ENCODE data around the gene ZP2. TPM values are rescaled to one million over a fixed set of nuclear protein-coding genes. Genes with fewer than 3 reads are reported as not detected.

Gene ZP2
- total and polyA plus RNA-seq, 2 of the 4 experiments (the other 2 are of a cell fraction) = not detected

DNA sequence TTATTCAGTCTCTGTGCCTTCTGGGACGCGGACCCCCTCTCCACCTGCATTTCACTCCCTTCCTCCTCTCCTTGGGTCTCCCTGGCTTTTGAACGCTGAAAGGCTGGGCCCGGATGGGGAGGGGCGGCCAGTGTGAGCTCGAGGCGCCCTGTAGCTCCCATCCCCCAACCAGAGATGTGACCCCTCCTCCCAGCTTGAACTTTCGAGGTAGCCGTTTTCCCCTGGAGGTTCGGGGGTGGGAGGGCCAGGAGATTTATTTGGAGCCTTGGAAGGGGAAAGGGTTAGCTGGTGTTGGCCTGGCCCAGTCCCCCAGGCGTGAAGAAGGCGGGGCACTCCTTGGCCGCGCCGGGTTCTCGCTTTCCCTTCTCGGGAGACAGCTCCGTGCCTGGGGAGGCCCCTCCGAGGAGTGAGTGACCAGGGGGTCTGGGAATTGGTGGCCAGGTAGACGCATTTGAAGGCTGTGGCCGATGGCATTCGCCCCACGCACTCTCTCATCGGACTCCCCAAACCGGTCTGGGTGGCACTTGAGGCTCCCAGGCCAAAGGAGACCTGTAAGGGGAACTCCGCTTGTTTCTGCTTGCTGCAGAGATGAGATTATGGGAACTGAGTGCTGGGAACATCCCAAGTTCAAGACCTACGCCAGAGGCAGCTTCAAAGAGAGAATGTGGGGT lies 52.0 kb downstream of the ZP2 start (continued):
- TF ChIP-seq RAD21 (IDR thresholded peaks at IDR 0.05; ENCODE audit: low read length) = no peak
- TF ChIP-seq MAFK (IDR thresholded peaks at IDR 0.05; ENCODE audit: low read depth, low read length) = no peak

DNA sequence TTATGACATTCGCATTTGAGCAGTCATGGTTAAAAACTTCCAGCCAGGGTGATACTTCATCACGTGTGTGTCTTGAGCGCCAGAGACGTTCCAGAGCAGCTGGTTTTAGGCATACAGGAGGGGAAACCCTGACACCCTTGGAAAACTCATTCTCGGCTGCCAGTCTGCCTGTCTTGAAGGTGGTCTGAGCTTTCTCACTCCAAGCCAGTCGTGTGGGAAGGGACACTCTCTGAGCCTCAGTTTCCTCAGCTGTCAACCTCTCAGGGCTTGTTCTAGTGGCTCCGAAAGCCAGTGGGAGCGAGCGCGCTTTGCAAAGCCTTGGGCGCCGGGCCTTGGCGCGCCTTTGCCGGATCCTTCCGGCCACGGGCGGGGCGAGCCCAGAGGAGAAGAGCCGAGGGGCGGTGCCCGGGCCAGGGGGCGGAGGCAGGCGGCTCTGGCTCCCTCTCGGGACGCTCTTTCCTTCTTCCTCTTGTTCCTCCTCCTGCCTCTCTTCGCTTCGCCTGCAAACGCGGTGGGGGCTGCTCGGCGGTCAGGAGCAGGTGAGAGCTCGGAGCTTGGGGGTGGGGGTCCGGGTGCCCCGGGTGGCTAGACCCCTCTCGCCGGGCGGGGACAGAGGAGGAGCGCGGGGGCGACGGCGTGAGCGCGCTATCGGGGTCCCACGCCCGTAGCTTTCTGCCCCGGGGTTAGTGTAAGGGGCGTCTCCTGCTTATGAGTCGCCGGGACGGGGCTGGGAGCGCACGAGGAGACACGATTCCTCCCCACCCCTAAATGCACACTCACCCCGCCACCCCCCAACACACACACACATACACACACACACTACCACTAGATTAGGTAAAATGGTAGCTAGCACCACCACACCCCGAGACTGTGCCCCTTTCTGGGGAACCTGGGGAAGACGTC lies 52.9 kb downstream of the ZP2 start, which contains the start of gene LDAF1:
LDAF1 (plus strand) TSS at position 467 of the 903 bp plus-strand sequence. CDS start 2,509 bp downstream, outside the sequence.
- Histone ChIP-seq H4K5ac (ENCODE audit: low read depth, low read length) (peak within 1 kb of the TSS; percentile 79; the same call in 1 of the 2 replicates), H3K4ac (ENCODE audit: low read depth, low read length) (peak within 1 kb of the TSS; percentile 91), H2BK15ac (ENCODE audit: low read depth, low read length) (peak within 1 kb of the TSS; percentile 81; the same call in 2 of the 3 replicates), H4K91ac (ENCODE audit: insufficient read depth, low read depth, low read length) (peak within 1 kb of the TSS; percentile 82), H4K20me1 (ENCODE audit: insufficient read depth, low read length) (peaks cover 3% of the 10 kb centered on the region; the same call in 1 of the 2 replicates), H3K9me3 (ENCODE audit: control insufficient read depth, insufficient read depth, low read length) (no peaks in the 10 kb centered on the region), H2AFZ (replicated peaks; ENCODE audit: low read length, poor library complexity) (peak within 1 kb of the TSS; percentile 94), H3K4me1 (ENCODE audit: control insufficient read depth, insufficient read depth, low read length) (peaks cover 9% of the 10 kb centered on the region), H3K27ac (ENCODE audit: insufficient read depth, low read length) (peak within 1 kb of the TSS; percentile 75), H3K56ac (ENCODE audit: extremely low read depth, insufficient read depth, low read length) (peak within 1 kb of the TSS; percentile 45; the same call in 1 of the 2 replicates), H2BK120ac (ENCODE audit: low read depth, low read length) (peak within 1 kb of the TSS; percentile 93), H3K18ac (ENCODE audit: low read depth, low read length) (peak within 1 kb of the TSS; percentile 48), H3K9ac (ENCODE audit: low read depth, low read length) (peak within 1 kb of the TSS; percentile 76), H3K23ac (ENCODE audit: low read depth, low read length) (peak within 1 kb of the TSS; percentile 82), H3K79me1 (ENCODE audit: low read depth in 1 of 2, low read length in 2 of 2) (peaks cover 0 to 32% of the 10 kb centered on the region in 2 experiments; a peak in 3 of 4 replicates), H2BK5ac (ENCODE audit: low read depth, low read length, poor library complexity, severe bottlenecking) (peak within 1 kb of the TSS; percentile 43), H3K14ac (replicated peaks; ENCODE audit: low read depth, low read length) (peak within 1 kb of the TSS; percentile 86), H3K9me1 (ENCODE audit: insufficient read depth, low read length) (peaks cover 6% of the 10 kb centered on the region; the same call in 1 of the 2 replicates), H2AK9ac (replicated peaks; ENCODE audit: low read depth, low read length, poor library complexity) (peak within 1 kb of the TSS; percentile 74), H2BK20ac (ENCODE audit: low read depth, low read length) (peak within 1 kb of the TSS; percentile 90), H3K36me3 (ENCODE audit: control insufficient read depth, insufficient read depth, low read length) (peaks cover 7% of the 10 kb centered on the region), H3K27me3 (ENCODE audit: control insufficient read depth, insufficient read depth, low read length) (no peaks in the 10 kb centered on the region), H3K4me3 (ENCODE audit: insufficient read depth, low read depth, low read length) (peak within 1 kb of the TSS; percentile 81), H3K4me2 (ENCODE audit: low read depth, low read length) (peak within 1 kb of the TSS; percentile 92), H2AK5ac (ENCODE audit: low read depth, low read length) (peak within 1 kb of the TSS; percentile 71), H4K8ac (ENCODE audit: low read depth in 2 of 2, low read length in 2 of 2) (peak within 1 kb of the TSS; percentile 89 to 95)
- in situ Hi-C loops (cut with MboI; ENCODE audit: low sequenced_read_pairs) = loop anchor here (5.0 to 25.0 kb wide), 3 partner anchors 139 to 1179 kb away; no protein-coding TSS in a partner anchor
- POLR2A ChIA-PET (ENCODE audit: unreplicated experiment) = no interaction called here
- dilution Hi-C loops (cut with HindIII; ENCODE audit: low sequenced_read_pairs, unreplicated experiment) = no loop called here
- ATAC-seq (ENCODE audit: low read depth) (peak; percentile 96), DNase-seq (peak; percentile 63)
- 0% methylated on average over 9 of the region's 59 CpGs; no CpG with 5 or more reads in 1 of the 2 experiments for WGBS, 2 experiments (ENCODE audit: extremely low coverage in 2 of 2, insufficient read length in 1 of 2)
- TSS peak; percentile 19 for BruUV-seq (replicated peaks)
- intact Hi-C loops (cut with micrococcal nuclease) = loop anchor here (1.0 to 5.0 kb wide), 4 partner anchors 124 to 352 kb away; partner anchors contain the start of genes DCUN1D3, ERI2, LYRM1 and REXO5
- CTCF ChIA-PET = interaction anchor here (0.6 to 3.1 kb wide), 4 partner anchors 30 to 1162 kb away, joined by 3 to 15 read pairs (median 6); no protein-coding TSS in a partner anchor
- TF ChIP-seq MAZ (IDR thresholded peaks at IDR 0.05; ENCODE audit: borderline replicate concordance, low read depth, low read length) = peak; percentile 81
- no peak for TF ChIP-seq RFX5 (IDR thresholded peaks at IDR 0.05; ENCODE audit: low read depth, low read length)
- TF ChIP-seq BHLHE40 (IDR thresholded peaks at IDR 0.05; ENCODE audit: low read depth, low read length) = no peak
- TF ChIP-seq POLR2A (IDR thresholded peaks at IDR 0.05; ENCODE audit: low read depth, low read length) = no peak
- TF ChIP-seq MXI1 (IDR thresholded peaks at IDR 0.05; ENCODE audit: borderline replicate concordance, low read depth, low read length) = 0 out of 2 replicates have a peak, but pooled peaks have one; percentile 34
- no peak for TF ChIP-seq RCOR1 (IDR thresholded peaks at IDR 0.05; ENCODE audit: insufficient replicate concordance, low read length)
- TF ChIP-seq FOS (IDR thresholded peaks at IDR 0.05; ENCODE audit: low read depth, low read length) = no peak
- peak; percentile 12; the same call in 1 of the 2 replicates for TF ChIP-seq RAD21 (IDR thresholded peaks at IDR 0.05; ENCODE audit: low read length)
- TF ChIP-seq MAFK (IDR thresholded peaks at IDR 0.05; ENCODE audit: low read depth, low read length) = no peak
- TF ChIP-seq, protein P1, sequence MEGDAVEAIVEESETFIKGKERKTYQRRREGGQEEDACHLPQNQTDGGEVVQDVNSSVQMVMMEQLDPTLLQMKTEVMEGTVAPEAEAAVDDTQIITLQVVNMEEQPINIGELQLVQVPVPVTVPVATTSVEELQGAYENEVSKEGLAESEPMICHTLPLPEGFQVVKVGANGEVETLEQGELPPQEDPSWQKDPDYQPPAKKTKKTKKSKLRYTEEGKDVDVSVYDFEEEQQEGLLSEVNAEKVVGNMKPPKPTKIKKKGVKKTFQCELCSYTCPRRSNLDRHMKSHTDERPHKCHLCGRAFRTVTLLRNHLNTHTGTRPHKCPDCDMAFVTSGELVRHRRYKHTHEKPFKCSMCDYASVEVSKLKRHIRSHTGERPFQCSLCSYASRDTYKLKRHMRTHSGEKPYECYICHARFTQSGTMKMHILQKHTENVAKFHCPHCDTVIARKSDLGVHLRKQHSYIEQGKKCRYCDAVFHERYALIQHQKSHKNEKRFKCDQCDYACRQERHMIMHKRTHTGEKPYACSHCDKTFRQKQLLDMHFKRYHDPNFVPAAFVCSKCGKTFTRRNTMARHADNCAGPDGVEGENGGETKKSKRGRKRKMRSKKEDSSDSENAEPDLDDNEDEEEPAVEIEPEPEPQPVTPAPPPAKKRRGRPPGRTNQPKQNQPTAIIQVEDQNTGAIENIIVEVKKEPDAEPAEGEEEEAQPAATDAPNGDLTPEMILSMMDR (conservative IDR thresholded peaks at IDR 0.05; ENCODE audit: low read depth, low read length) = 0 out of 2 replicates have a peak, but pooled peaks have one; percentile 5
- no peak for TF ChIP-seq CHD1 (IDR thresholded peaks at IDR 0.05; ENCODE audit: low read depth, low read length)
